HG02852 (cell line): ENCODE results near the gene ZNF107.
"Not testable (repeated sequence)": the region's sequence is repeated elsewhere in the genome, so short reads cannot be mapped to it uniquely, and the experiment has no call there.

ENCODE experiments used
- ATAC-seq: cut with Tn5 transposase; IDR thresholded peaks from one replicate; pipeline ENCODE4 v1.9.1; 2021; ENCODE audit warnings: mild to moderate bottlenecking, moderate library complexity; ENCODE audit not compliant: unreplicated experiment

ZNF107 gene

GRCh38 chr7:64729089-64729848 is 63.3 kb downstream of the ZNF107 start:
- no peak for ATAC-seq

- no peak for ATAC-seq
Observed at GRCh38 chr7:64733550-64734240, 67.8 kb downstream of the ZNF107 start.

GRCh38 chr7:64736575-64736974 is 70.6 kb downstream of the ZNF107 start:
- ATAC-seq = no peak

- not testable (repeated sequence) for ATAC-seq
Observed at GRCh38 chr7:64738403-64738802, 72.5 kb downstream of the ZNF107 start.

GRCh38 chr7:64738953-64739352 is 73.0 kb downstream of the ZNF107 start:
- not testable (repeated sequence) for ATAC-seq

GRCh38 chr7:64744680-64745079 is 78.7 kb downstream of the ZNF107 start:
- ATAC-seq = no peak

- ATAC-seq = no peak
Observed at GRCh38 chr7:64747802-64748201, 81.9 kb downstream of the ZNF107 start.

GRCh38 chr7:64753032-64753431 is 87.1 kb downstream of the ZNF107 start:
- ATAC-seq = no peak

GRCh38 chr7:64755865-64756264 is 89.9 kb downstream of the ZNF107 start:
- no peak for ATAC-seq

- ATAC-seq = no peak
Observed at GRCh38 chr7:64758151-64758550, 92.2 kb downstream of the ZNF107 start.
